ENCODE results near the gene C2CD2L.
"Not testable (repeated sequence)": the region's sequence is repeated elsewhere in the genome, so short reads cannot be mapped to it uniquely, and the experiment has no call there.

C2CD2L gene

GRCh38 chr11:119099711-119100110 lies 7.4 kb upstream of the C2CD2L start:
- peaks cover 63% of the 10 kb centered on the region for H3K4me1 Mint-ChIP-seq
- peak overlapping the region; percentile 92 for H3K4me3 Mint-ChIP-seq
- no peak overlapping the region for H3K27ac Mint-ChIP-seq
- peaks cover 28% of the 10 kb centered on the region for H3K36me3 Mint-ChIP-seq (ENCODE audit: low read depth)
- DNase-seq, result no peak
- H3K9me3 Mint-ChIP-seq, result no peaks in the 10 kb centered on the region
- no peak for TF ChIP-seq CTCF (IDR thresholded peaks at IDR 0.05)
- H3K27me3 Mint-ChIP-seq (ENCODE audit: low read depth, poor library complexity), result no peaks in the 10 kb centered on the region

DNA sequence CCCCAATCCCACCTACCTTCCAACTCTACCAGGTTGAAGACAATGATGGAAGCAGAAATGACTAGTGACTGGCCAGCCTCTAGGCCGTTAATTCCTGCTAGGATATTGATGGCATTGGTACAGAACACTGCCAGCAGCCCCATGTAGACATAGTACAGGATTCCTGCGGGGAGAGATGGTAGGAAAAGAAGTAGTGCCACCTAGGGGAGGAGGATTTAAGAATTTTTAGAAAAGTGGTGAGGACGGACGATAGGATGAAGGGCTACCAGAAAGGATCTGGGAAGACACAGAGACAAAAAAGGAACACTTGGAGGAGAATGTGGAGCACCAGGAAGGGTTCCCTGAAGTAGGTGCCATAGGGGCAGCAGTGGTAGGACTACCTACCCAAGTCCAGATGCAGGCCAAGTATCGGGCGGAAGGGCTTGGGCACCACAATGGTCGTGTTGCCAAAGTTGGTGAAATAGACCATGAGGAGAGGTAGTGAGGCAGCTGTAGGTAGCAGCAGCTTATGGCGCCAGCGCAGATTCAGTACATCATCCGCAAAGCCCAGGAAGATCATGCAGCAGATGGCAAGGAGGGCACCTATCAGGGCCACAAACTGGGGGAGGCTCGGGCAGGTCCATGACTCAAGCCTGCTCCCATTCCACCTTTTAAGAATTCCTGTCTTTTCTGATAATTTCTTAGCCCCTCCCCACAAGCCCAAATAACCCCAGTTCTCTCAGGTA lies 6.7 kb upstream of the C2CD2L start:
- TF ChIP-seq CTCF (IDR thresholded peaks at IDR 0.05), result peak; percentile 28
- H3K36me3 Mint-ChIP-seq (ENCODE audit: low read depth), result peaks cover 28% of the 10 kb centered on the region

GRCh38 chr11:119100994-119101758 lies 6.0 kb upstream of the C2CD2L start:
- Mint-ChIP-seq H3K4me1 (peaks cover 68% of the 10 kb centered on the region), H3K4me3 (peak overlapping the region; percentile 92), H3K36me3 (ENCODE audit: low read depth) (peaks cover 28% of the 10 kb centered on the region), H3K27ac (peak overlapping the region; percentile 98), H3K9me3 (no peaks in the 10 kb centered on the region), H3K27me3 (ENCODE audit: low read depth, poor library complexity) (peaks cover 2% of the 10 kb centered on the region)
- DNase-seq, result peak; percentile 50
- TF ChIP-seq CTCF (IDR thresholded peaks at IDR 0.05), result no peak

More for the DNA sequence above, 6.7 kb upstream of the C2CD2L start:
- peak overlapping the region; percentile 92 for H3K4me3 Mint-ChIP-seq
- peaks cover 2% of the 10 kb centered on the region for H3K27me3 Mint-ChIP-seq (ENCODE audit: low read depth, poor library complexity)
- peaks cover 69% of the 10 kb centered on the region for H3K4me1 Mint-ChIP-seq
- peak overlapping the region; percentile 67 for H3K27ac Mint-ChIP-seq
- H3K9me3 Mint-ChIP-seq, result no peaks in the 10 kb centered on the region
- DNase-seq, result no peak

- Mint-ChIP-seq H3K4me1 (peaks cover 71% of the 10 kb centered on the region), H3K9me3 (no peaks in the 10 kb centered on the region), H3K27me3 (ENCODE audit: low read depth, poor library complexity) (peaks cover 2% of the 10 kb centered on the region), H3K4me3 (peak within 1 kb of the TSS; percentile 92), H3K36me3 (ENCODE audit: low read depth) (peaks cover 22% of the 10 kb centered on the region), H3K27ac (peak within 1 kb of the TSS; percentile 98)
- TF ChIP-seq CTCF (IDR thresholded peaks at IDR 0.05), result no peak
- DNase-seq, result peak; percentile 81
Measured at GRCh38 chr11:119101759-119102423, 5.3 kb upstream of the C2CD2L start, which contains the start of gene DPAGT1. TSS of gene DPAGT1 (minus strand) at chr11:119101853. CDS start at chr11:119101655, 198 bp downstream.

DNA sequence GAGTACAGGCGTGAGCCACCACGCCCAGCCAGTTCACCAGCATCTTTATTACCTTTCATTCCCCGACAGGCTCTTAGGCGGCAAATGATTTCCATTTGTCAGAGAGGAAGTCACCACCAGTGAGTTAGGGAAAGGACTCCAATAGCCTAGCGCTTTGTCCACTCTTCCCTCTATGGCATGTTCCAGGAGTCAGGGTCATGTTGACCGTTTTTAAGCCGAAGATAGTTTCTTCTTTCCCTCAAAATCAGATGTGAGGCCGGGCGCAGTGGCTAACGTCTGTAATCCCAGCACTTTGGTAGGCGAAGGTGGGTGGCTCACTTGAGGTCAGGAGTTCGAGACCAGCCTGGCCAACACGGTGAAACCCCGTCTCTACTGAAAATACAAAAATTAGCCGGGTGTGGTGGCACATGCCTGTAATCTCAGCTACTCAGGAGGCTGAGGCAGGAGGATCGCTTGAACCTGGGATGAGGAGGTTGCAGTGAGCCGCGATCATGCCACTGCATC lies 3.9 kb upstream of the C2CD2L start:
- H3K9me3 Mint-ChIP-seq; H3K27me3 Mint-ChIP-seq (ENCODE audit: low read depth, poor library complexity); H3K36me3 Mint-ChIP-seq (ENCODE audit: low read depth): not testable (repeated sequence)

DNA sequence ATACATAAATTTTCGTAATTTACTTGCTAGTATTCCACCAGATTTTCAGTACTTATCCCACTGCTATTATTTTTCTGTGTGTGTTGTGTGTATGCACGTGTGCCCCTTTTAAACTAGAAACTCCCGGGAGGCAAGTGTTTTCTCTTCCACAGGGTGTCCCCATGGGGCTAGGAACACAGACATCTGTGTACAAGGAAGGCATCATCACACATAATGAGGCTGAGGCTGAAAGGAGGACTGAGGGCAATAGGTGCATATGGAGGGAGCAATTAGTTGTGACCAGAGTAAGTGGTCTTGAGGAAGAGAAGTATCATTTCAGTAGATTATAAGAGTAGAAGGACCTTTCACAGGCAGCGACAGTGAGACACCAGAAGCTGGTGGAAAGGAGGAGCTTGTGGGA lies 3.4 kb upstream of the C2CD2L start:
- H3K4me3 Mint-ChIP-seq, result peak overlapping the region; percentile 59
- TF ChIP-seq CTCF (IDR thresholded peaks at IDR 0.05), result no peak
- H3K27me3 Mint-ChIP-seq (ENCODE audit: low read depth, poor library complexity), result peaks cover 10% of the 10 kb centered on the region
- DNase-seq, result no peak
- H3K9me3 Mint-ChIP-seq, result no peaks in the 10 kb centered on the region
- H3K27ac Mint-ChIP-seq, result peak overlapping the region; percentile 78
- peaks cover 3% of the 10 kb centered on the region for H3K36me3 Mint-ChIP-seq (ENCODE audit: low read depth)
- peaks cover 77% of the 10 kb centered on the region for H3K4me1 Mint-ChIP-seq

More for the DNA sequence above, 3.9 kb upstream of the C2CD2L start:
- Mint-ChIP-seq H3K4me3 (peak overlapping the region; percentile 92), H3K4me1 (peaks cover 74% of the 10 kb centered on the region), H3K27ac (peak overlapping the region; percentile 98)
- DNase-seq, result not testable (repeated sequence)
